ENCODE measurements around the gene TFR2. TPM values are rescaled to one million over a fixed set of nuclear protein-coding genes. Genes with fewer than 3 reads are reported as not detected.
A peak's percentile ranks its signal among the peaks of the same experiment; 100 is the strongest.

Gene TFR2
- total RNA-seq, 2 experiments from 2014 or later = 12.1 to 26.0 TPM

- Histone ChIP-seq H2AFZ (ENCODE audit: low read length) (no peak overlapping the region), H3K9me3 (ENCODE audit: low read length) (no peaks in the 10 kb centered on the region), H3K4me2 (ENCODE audit: low read length) (peak overlapping the region; percentile 98), H3K4me3 (ENCODE audit: low read depth, low read length, poor library complexity, severe bottlenecking) (peak overlapping the region; percentile 91), H3K9me2 (ENCODE audit: insufficient read depth, low read length) (no peaks in the 10 kb centered on the region), H3K36me3 (ENCODE audit: insufficient read depth, low read length) (peaks cover 51% of the 10 kb centered on the region), H3K4me1 (ENCODE audit: insufficient read depth, low read length, poor library complexity, severe bottlenecking) (peaks cover 29% of the 10 kb centered on the region), H4K20me1 (ENCODE audit: insufficient read depth, low read length) (no peaks in the 10 kb centered on the region), H3K79me2 (ENCODE audit: insufficient read depth, low read depth, low read length) (peaks cover 18% of the 10 kb centered on the region; the same call in 1 of the 2 replicates), H3K27ac (ENCODE audit: low read depth, low read length, poor library complexity, severe bottlenecking) (peak overlapping the region; percentile 92)
- DNase-seq (ENCODE audit: low spot score) = no peak
- POLR2A ChIA-PET = no interaction called here
- CTCF ChIA-PET (ENCODE audit: unreplicated experiment) = no interaction called here
- no TSS peak for BruUV-seq (replicated peaks)
- no peak for TF ChIP-seq EZH2phosphoT487 (IDR thresholded peaks at IDR 0.05; ENCODE audit: borderline replicate concordance, low read depth, low read length)
- TF ChIP-seq CTCF (conservative IDR thresholded peaks at IDR 0.05; ENCODE audit: low read length) = no peak
- intact Hi-C loops (cut with micrococcal nuclease; ENCODE audit: unreplicated experiment) = no loop called here
Observed at GRCh38 chr7:100582650-100583049, 58.7 kb downstream of the TFR2 start.

DNA sequence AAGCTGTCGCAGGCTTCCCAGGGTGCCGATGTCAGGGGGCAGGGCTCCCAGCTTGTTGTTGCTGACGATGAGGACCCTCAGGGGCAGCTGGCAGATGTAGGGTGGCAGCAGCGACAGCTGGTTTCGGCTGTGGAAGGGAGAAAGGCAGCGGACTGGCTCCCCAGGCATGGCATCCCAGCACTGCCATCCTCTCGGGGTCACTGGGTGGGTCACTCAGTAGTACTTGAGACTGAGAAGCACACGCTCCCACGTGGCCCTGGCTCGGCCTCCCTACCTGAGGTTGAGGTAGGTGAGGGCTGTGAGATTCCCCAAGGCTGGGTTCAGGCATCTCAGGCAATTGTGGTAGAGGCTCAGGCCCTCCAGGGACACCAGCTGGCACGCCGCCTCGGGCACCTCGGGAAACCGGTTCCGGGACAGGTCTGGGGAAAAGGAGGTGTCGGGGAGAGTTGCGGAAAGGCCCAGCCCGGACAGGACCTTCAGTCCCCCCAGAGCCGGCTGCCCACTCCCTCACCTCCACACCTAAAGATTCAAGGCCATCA lies 59.2 kb downstream of the TFR2 start:
- H3K36me3 ChIP-seq (ENCODE audit: insufficient read depth, low read length) = peaks cover 57% of the 10 kb centered on the region
- ChIA-PET CTCF (ENCODE audit: unreplicated experiment) (no interaction called here), POLR2A (interaction anchor here (0.7 kb wide), 1 partner anchor 13 kb away, joined by 3 read pairs; no protein-coding TSS in a partner anchor)
- no peaks in the 10 kb centered on the region for H3K9me2 ChIP-seq (ENCODE audit: insufficient read depth, low read length)
- H3K4me2 ChIP-seq (ENCODE audit: low read length) = no peak overlapping the region
- peaks cover 18% of the 10 kb centered on the region; the same call in 1 of the 2 replicates for H3K79me2 ChIP-seq (ENCODE audit: insufficient read depth, low read depth, low read length)
- no peaks in the 10 kb centered on the region for H3K9me3 ChIP-seq (ENCODE audit: low read length)
- H3K4me1 ChIP-seq (ENCODE audit: insufficient read depth, low read length, poor library complexity, severe bottlenecking) = peaks cover 28% of the 10 kb centered on the region
- no peak for DNase-seq (ENCODE audit: low spot score)
- H3K27ac ChIP-seq (ENCODE audit: low read depth, low read length, poor library complexity, severe bottlenecking) = no peak overlapping the region
- intact Hi-C loops (cut with micrococcal nuclease; ENCODE audit: unreplicated experiment) = no loop called here
- BruUV-seq (replicated peaks) = no TSS peak
- TF ChIP-seq EZH2phosphoT487 (IDR thresholded peaks at IDR 0.05; ENCODE audit: borderline replicate concordance, low read depth, low read length) (no peak), CTCF (conservative IDR thresholded peaks at IDR 0.05; ENCODE audit: low read length) (no peak)
- no peaks in the 10 kb centered on the region for H4K20me1 ChIP-seq (ENCODE audit: insufficient read depth, low read length)
- no peak overlapping the region for H2AFZ ChIP-seq (ENCODE audit: low read length)
- no peak overlapping the region for H3K4me3 ChIP-seq (ENCODE audit: low read depth, low read length, poor library complexity, severe bottlenecking)

DNA sequence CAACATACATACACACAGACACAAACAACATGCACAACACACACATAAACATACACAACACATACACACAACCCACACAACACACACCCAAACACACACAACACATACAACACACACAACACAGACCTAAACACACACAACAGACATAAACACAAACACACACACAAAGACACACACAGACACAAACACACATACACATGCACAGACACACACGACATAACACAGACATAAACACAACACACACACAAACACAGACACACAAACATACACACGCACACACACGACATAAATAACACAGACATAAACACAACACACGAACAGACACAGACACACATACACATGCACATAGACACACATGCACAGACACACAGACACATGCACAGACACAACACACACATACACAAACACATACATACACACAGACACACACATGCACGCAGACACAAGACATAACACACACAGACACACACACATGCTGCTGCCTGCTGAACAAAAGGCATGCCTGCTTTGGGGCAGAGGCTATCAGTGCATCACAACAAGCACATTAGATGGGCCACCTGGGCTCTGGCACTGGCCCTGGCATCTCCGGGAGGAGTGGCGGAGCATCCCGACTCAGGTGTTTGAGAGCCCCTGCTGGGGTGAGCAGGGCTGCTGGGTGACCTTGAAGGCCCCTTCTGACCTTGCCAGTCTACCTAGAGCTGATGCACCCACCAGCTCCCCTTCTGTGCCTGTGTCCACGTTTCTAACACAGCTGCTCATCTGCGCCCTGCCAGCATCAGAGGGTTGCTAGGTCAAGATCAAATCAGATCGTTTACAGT lies 60.7 kb downstream of the TFR2 start:
- CTCF ChIA-PET (ENCODE audit: unreplicated experiment) = no interaction called here
- TF ChIP-seq CTCF (conservative IDR thresholded peaks at IDR 0.05; ENCODE audit: low read length) (no peak), EZH2phosphoT487 (IDR thresholded peaks at IDR 0.05; ENCODE audit: borderline replicate concordance, low read depth, low read length) (no peak)
- peaks cover 25% of the 10 kb centered on the region for H3K4me1 ChIP-seq (ENCODE audit: insufficient read depth, low read length, poor library complexity, severe bottlenecking)
- H3K4me2 ChIP-seq (ENCODE audit: low read length) = no peak overlapping the region
- intact Hi-C loops (cut with micrococcal nuclease; ENCODE audit: unreplicated experiment) = no loop called here
- no peaks in the 10 kb centered on the region for H4K20me1 ChIP-seq (ENCODE audit: insufficient read depth, low read length)
- POLR2A ChIA-PET = no interaction called here
- H3K9me2 ChIP-seq (ENCODE audit: insufficient read depth, low read length) = no peaks in the 10 kb centered on the region
- DNase-seq (ENCODE audit: low spot score) = no peak
- H3K9me3 ChIP-seq (ENCODE audit: low read length) = no peaks in the 10 kb centered on the region
- peaks cover 69% of the 10 kb centered on the region for H3K36me3 ChIP-seq (ENCODE audit: insufficient read depth, low read length)
- H2AFZ ChIP-seq (ENCODE audit: low read length) = no peak overlapping the region
- H3K27ac ChIP-seq (ENCODE audit: low read depth, low read length, poor library complexity, severe bottlenecking) = no peak overlapping the region
- H3K4me3 ChIP-seq (ENCODE audit: low read depth, low read length, poor library complexity, severe bottlenecking) = no peak overlapping the region
- BruUV-seq (replicated peaks) = no TSS peak
- H3K79me2 ChIP-seq (ENCODE audit: insufficient read depth, low read depth, low read length) = peaks cover 18% of the 10 kb centered on the region; the same call in 1 of the 2 replicates

Measured in OCI-LY7 (cell line).